Hematopoietic multipotent progenitor cell treated with erythropoietin and hydrocortisone succinate and interleukin-3 and kit ligand, for 15 days (in vitro differentiated cells): ENCODE data around the gene MCTP1.

Source experiments
- DNase-seq: peaks from one replicate; pipeline ENCODE4 v3.0.0-alpha.2; 2015; ENCODE audit warnings: low spot score

MCTP1 gene

GRCh38 chr5:95114305-95114704 lies 170.6 kb downstream of the MCTP1 start:
- no peak for DNase-seq

- no peak for DNase-seq
Observed at GRCh38 chr5:95113489-95113888, 171.4 kb downstream of the MCTP1 start.

- no peak for DNase-seq
Observed at GRCh38 chr5:95111141-95111540, 173.8 kb downstream of the MCTP1 start.

GRCh38 chr5:95110118-95110517 lies 174.8 kb downstream of the MCTP1 start:
- no peak for DNase-seq

- DNase-seq, result no peak
Observed at GRCh38 chr5:95107138-95107537, 177.8 kb downstream of the MCTP1 start.

- no peak for DNase-seq
Observed at GRCh38 chr5:95105638-95106037, 179.3 kb downstream of the MCTP1 start.

- DNase-seq, result no peak
Observed at GRCh38 chr5:95102687-95103086, 182.2 kb downstream of the MCTP1 start.

GRCh38 chr5:95102080-95102479 lies 182.8 kb downstream of the MCTP1 start:
- no peak for DNase-seq

- no peak for DNase-seq
Observed at GRCh38 chr5:95100551-95100950, 184.3 kb downstream of the MCTP1 start.

- no peak for DNase-seq
Observed at GRCh38 chr5:95098012-95098411, 186.9 kb downstream of the MCTP1 start.

- no peak for DNase-seq
Observed at GRCh38 chr5:95093211-95093610, 191.7 kb downstream of the MCTP1 start.

GRCh38 chr5:95090774-95091173 lies 194.1 kb downstream of the MCTP1 start:
- DNase-seq, result no peak

GRCh38 chr5:95087816-95088317 lies 197.0 kb downstream of the MCTP1 start:
- DNase-seq, result no peak

GRCh38 chr5:95086927-95087815 lies 197.7 kb downstream of the MCTP1 start:
- DNase-seq, result no peak

GRCh38 chr5:95084757-95085156 lies 200.1 kb downstream of the MCTP1 start:
- no peak for DNase-seq

- DNase-seq, result no peak
Observed at GRCh38 chr5:95083606-95084005, 201.3 kb downstream of the MCTP1 start.

GRCh38 chr5:95081982-95082381 lies 202.9 kb downstream of the MCTP1 start:
- no peak for DNase-seq

GRCh38 chr5:95081500-95081960 lies 203.4 kb downstream of the MCTP1 start:
- peak; percentile 3 for DNase-seq

GRCh38 chr5:95080441-95080840 lies 204.5 kb downstream of the MCTP1 start:
- no peak for DNase-seq

GRCh38 chr5:95080030-95080429 lies 204.9 kb downstream of the MCTP1 start:
- DNase-seq, result no peak

- no peak for DNase-seq
Observed at GRCh38 chr5:95078868-95079267, 206.0 kb downstream of the MCTP1 start.

GRCh38 chr5:95076395-95077185 lies 208.3 kb downstream of the MCTP1 start:
- no peak for DNase-seq

GRCh38 chr5:95075111-95075510 lies 209.8 kb downstream of the MCTP1 start:
- no peak for DNase-seq
